HG03575 (cell line): Measurements from ENCODE around the gene WDR45B.

Experiments used
- ATAC-seq: cut with Tn5 transposase; IDR thresholded peaks from one replicate; pipeline ENCODE4 v1.9.1; 2021; ENCODE audit not compliant: unreplicated experiment, insufficient number of reproducible peaks, low FRiP score; ENCODE audit errors: extremely low read depth

WDR45B gene

GRCh38 chr17:82609655-82610054 is 38.6 kb downstream of the WDR45B start:
- no peak for ATAC-seq

GRCh38 chr17:82608816-82609215 is 39.4 kb downstream of the WDR45B start:
- ATAC-seq, result no peak

GRCh38 chr17:82605939-82606600 is 42.2 kb downstream of the WDR45B start:
- ATAC-seq, result no peak

- no peak for ATAC-seq
Measured at GRCh38 chr17:82604532-82604931, 43.7 kb downstream of the WDR45B start.

- no peak for ATAC-seq
Measured at GRCh38 chr17:82603981-82604448, 44.2 kb downstream of the WDR45B start.

GRCh38 chr17:82602986-82603710 is 45.1 kb downstream of the WDR45B start:
- ATAC-seq, result no peak

GRCh38 chr17:82602487-82602886 is 45.8 kb downstream of the WDR45B start:
- no peak for ATAC-seq

GRCh38 chr17:82601447-82602000 is 46.7 kb downstream of the WDR45B start:
- ATAC-seq, result no peak

GRCh38 chr17:82600731-82601446 is 47.4 kb downstream of the WDR45B start:
- no peak for ATAC-seq

- ATAC-seq, result no peak
Measured at GRCh38 chr17:82599674-82600661, 48.3 kb downstream of the WDR45B start.

GRCh38 chr17:82598256-82599119 is 49.8 kb downstream of the WDR45B start:
- ATAC-seq, result no peak

- no peak for ATAC-seq
Measured at GRCh38 chr17:82596837-82597672, 51.2 kb downstream of the WDR45B start.

- no peak for ATAC-seq
Measured at GRCh38 chr17:82596296-82596695, 51.9 kb downstream of the WDR45B start.

GRCh38 chr17:82595893-82596292 is 52.4 kb downstream of the WDR45B start:
- no peak for ATAC-seq

GRCh38 chr17:82594571-82594970 is 53.7 kb downstream of the WDR45B start:
- no peak for ATAC-seq

- no peak for ATAC-seq
Measured at GRCh38 chr17:82593590-82594087, 54.6 kb downstream of the WDR45B start.
